Panc1 (cell line): ENCODE measurements around the gene MPV17L. TPM values are rescaled to one million over a fixed set of nuclear protein-coding genes. Genes with fewer than 3 reads are reported as not detected.

Experiments used
- ATAC-seq: fragments of 200-7000 bp; cut with Tn5 transposase; 2 replicates; pipeline ENCODE4 v1.9.1; 2020; ENCODE audit warnings: mild to moderate bottlenecking, moderate library complexity
- BruUV-seq: library from RNA; stranded (reverse); fragments of 400-500 nt; replicated peaks from 2 replicates; lab custom pipeline; 2021; lab: Mats Ljungman, UMichigan
- CTCF ChIA-PET: fragments of 300-600 bp; sonication (Branson Sonifier 250); formaldehyde crosslinking; loops from one replicate; lab custom pipeline; 2022; ENCODE audit warnings: antibody characterized with exemption; lab: Charles Lee
- POLR2A ChIA-PET: fragments of 300-600 bp; sonication (Branson Sonifier 250); formaldehyde crosslinking; loops from one replicate; lab custom pipeline; 2022; ENCODE audit warnings: antibody characterized with exemption; lab: Charles Lee
- DNase-seq: peaks from one replicate; pipeline ENCODE4 v3.0.0-alpha.2; 2010; ENCODE audit warnings: low read depth, low spot score
- H3K27ac ChIP-seq: 2 replicates; pipeline ENCODE4 v1.5.1; 2011; ENCODE audit warnings: mild to moderate bottlenecking, low read length, inconsistent platforms
- H3K27me3 ChIP-seq: fragments of 200-500 bp; sonication (Bioruptor generic); 2 replicates; pipeline ENCODE4 v1.6.0; 2014; ENCODE audit warnings: low read length, inconsistent platforms; ENCODE audit not compliant: control insufficient read depth, insufficient read depth
- H3K36me3 ChIP-seq: fragments of 200-500 bp; sonication (Bioruptor generic); 2 replicates; pipeline ENCODE4 v1.5.1; 2014; ENCODE audit warnings: inconsistent platforms, mild to moderate bottlenecking, low read length, moderate library complexity; ENCODE audit not compliant: control insufficient read depth, insufficient read depth
- H3K4me1 ChIP-seq: 2 replicates; pipeline ENCODE4 v1.5.1; 2011; ENCODE audit warnings: inconsistent platforms, mild to moderate bottlenecking, low read length, moderate library complexity; ENCODE audit not compliant: control insufficient read depth, insufficient read depth
- H3K4me3 ChIP-seq, 2 experiments: 2 replicates each; pipeline ENCODE4 v1.5.1; 2011 to 2012; ENCODE audit warnings: low read depth in 2 of 2, low read length in 2 of 2, mild to moderate bottlenecking in 2 of 2, inconsistent platforms in 1 of 2, moderate library complexity in 1 of 2
- H3K9me3 ChIP-seq: fragments of 200-500 bp; sonication (Bioruptor generic); 2 replicates; pipeline ENCODE4 v1.5.1; 2014; ENCODE audit warnings: low read depth, mild to moderate bottlenecking, inconsistent platforms, low read length, moderate library complexity; ENCODE audit not compliant: control insufficient read depth, insufficient read depth
- CTCF ChIP-seq: fragments of 450-650 bp; IDR thresholded peaks from 2 replicates; pipeline ENCODE4 v1.5.1; 2017; ENCODE audit warnings: mild to moderate bottlenecking
- POLR2AphosphoS5 ChIP-seq: IDR thresholded peaks from 2 replicates; pipeline ENCODE4 v1.6.1; 2012; ENCODE audit warnings: mild to moderate bottlenecking, low read depth, low read length, moderate library complexity
- REST ChIP-seq, 2 experiments: IDR thresholded peaks; 2 replicates each; pipeline ENCODE4 v1.6.1; 2011 to 2012; ENCODE audit warnings: low read depth in 2 of 2, control low read depth in 1 of 2, low read length in 1 of 2, mild to moderate bottlenecking in 1 of 2, moderate library complexity in 1 of 2; ENCODE audit not compliant: insufficient read depth in 1 of 2
- SIN3A ChIP-seq: IDR thresholded peaks from 2 replicates; pipeline ENCODE4 v1.6.1; 2012; ENCODE audit warnings: low read depth, mild to moderate bottlenecking, low read length, moderate library complexity, borderline replicate concordance; ENCODE audit not compliant: insufficient read depth
- TCF7L2 ChIP-seq: IDR thresholded peaks from 2 replicates; pipeline ENCODE4 v1.6.1; 2011; ENCODE audit warnings: mild to moderate bottlenecking, low read depth, low read length, inconsistent platforms
- in situ Hi-C: cut with HindIII; loops from 2 replicates; pipeline ENCODE4 v1.10.0; 2016; ENCODE audit warnings: low sequenced_read_pairs, low pct_unique_long_range_greater_than_20kb
- intact Hi-C: fragments of 100-400 bp; cut with micrococcal nuclease; formaldehyde crosslinking; loops from one replicate; pipeline ENCODE4 v1.10.0; 2022; ENCODE audit not compliant: unreplicated experiment
- total RNA-seq: library from RNA; stranded (reverse); gene quantifications from one replicate; pipeline ENCODE4 v1.2.1, GENCODE V29; 2021; ENCODE audit not compliant: unreplicated experiment

Gene MPV17L
- total RNA-seq, 1 experiment from 2014 or later, result 10.4 TPM

GRCh38 chr16:15415511-15415985 is 20.0 kb downstream of the MPV17L start:
- DNase-seq, result no peak
- Histone ChIP-seq H3K9me3 (no peaks in the 10 kb centered on the region), H3K4me3 (no peak overlapping the region), H3K4me1 (no peaks in the 10 kb centered on the region), H3K27me3 (no peaks in the 10 kb centered on the region), H3K27ac (no peak overlapping the region), H3K36me3 (no peaks in the 10 kb centered on the region)
- POLR2A ChIA-PET, result no interaction called here
- CTCF ChIA-PET, result interaction anchor here (0.7 kb wide), 1 partner anchor 175 kb away, joined by 6 read pairs; no protein-coding TSS in a partner anchor
- intact Hi-C loops (no loop called here), in situ Hi-C loops (no loop called here)
- TF ChIP-seq TCF7L2, result no peak
- TF ChIP-seq REST (IDR thresholded peaks at IDR 0.05; ENCODE audit: insufficient read depth in 1 of 2, low read depth in 2 of 2, low read length in 1 of 2), result no peak
- no peak for TF ChIP-seq POLR2AphosphoS5
- TF ChIP-seq SIN3A, result no peak
- no peak for TF ChIP-seq CTCF
- no TSS peak for BruUV-seq
- ATAC-seq, result peak; percentile 58; the same call in 1 of the 2 replicates

- H3K36me3 ChIP-seq, result no peaks in the 10 kb centered on the region
- BruUV-seq, result no TSS peak
- CTCF ChIA-PET, result interaction anchor here (1.5 kb wide), 1 partner anchor 10 kb away, joined by 3 read pairs; no protein-coding TSS in a partner anchor
- intact Hi-C loops (no loop called here), in situ Hi-C loops (no loop called here)
- no peaks in the 10 kb centered on the region for H3K9me3 ChIP-seq
- TF ChIP-seq SIN3A (no peak), TCF7L2 (no peak), POLR2AphosphoS5 (no peak), REST (IDR thresholded peaks at IDR 0.05; ENCODE audit: insufficient read depth in 1 of 2, low read depth in 2 of 2, low read length in 1 of 2) (no peak), CTCF (no peak)
- no peak for DNase-seq
- no peaks in the 10 kb centered on the region for H3K4me1 ChIP-seq
- H3K27me3 ChIP-seq, result no peaks in the 10 kb centered on the region
- H3K4me3 ChIP-seq, result no peak overlapping the region
- ATAC-seq, result no peak
- no peak overlapping the region for H3K27ac ChIP-seq
- POLR2A ChIA-PET, result no interaction called here
Measured at GRCh38 chr16:15417197-15417596, 21.6 kb downstream of the MPV17L start.
